Measurements from ENCODE around the gene GRID1. TPM values are rescaled to one million over a fixed set of nuclear protein-coding genes. Genes with fewer than 3 reads are reported as not detected.

Gene GRID1
- total RNA-seq, 1 donor from 2014 or later = 0.75 TPM

DNA sequence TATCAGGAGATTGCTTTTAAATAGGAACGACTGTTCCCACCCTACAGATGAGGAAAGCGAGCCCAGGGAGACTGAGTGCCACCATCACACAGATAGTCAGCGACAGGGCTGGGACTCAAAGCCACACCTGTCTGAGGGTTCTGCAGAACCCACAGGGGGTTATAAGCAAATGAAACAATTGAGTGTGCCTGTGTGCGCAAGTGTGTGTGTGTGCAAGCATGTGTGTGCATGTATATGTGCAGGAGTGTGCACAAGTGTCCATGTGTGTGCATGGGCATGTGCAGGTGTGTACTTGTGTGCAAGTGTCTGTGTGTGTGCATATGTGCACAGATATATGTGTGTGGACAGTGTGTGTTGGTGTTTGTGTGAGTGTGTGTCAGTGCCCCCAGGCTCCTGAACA lies 280.2 kb downstream of the GRID1 start:
- H3K4me3 Mint-ChIP-seq (ENCODE audit: unreplicated experiment) = no peak overlapping the region
- FAIRE-seq (no peak), DNase-seq (ENCODE audit: low read depth) (no peak)
- H3K36me3 Mint-ChIP-seq (ENCODE audit: low read depth, unreplicated experiment) = no peaks in the 10 kb centered on the region
- H3K36me3 ChIP-seq (ENCODE audit: insufficient read depth, low read length) = no peaks in the 10 kb centered on the region
- H3K27me3 Mint-ChIP-seq (ENCODE audit: low read depth, unreplicated experiment) = peaks cover 6% of the 10 kb centered on the region
- TF ChIP-seq, protein P1, sequence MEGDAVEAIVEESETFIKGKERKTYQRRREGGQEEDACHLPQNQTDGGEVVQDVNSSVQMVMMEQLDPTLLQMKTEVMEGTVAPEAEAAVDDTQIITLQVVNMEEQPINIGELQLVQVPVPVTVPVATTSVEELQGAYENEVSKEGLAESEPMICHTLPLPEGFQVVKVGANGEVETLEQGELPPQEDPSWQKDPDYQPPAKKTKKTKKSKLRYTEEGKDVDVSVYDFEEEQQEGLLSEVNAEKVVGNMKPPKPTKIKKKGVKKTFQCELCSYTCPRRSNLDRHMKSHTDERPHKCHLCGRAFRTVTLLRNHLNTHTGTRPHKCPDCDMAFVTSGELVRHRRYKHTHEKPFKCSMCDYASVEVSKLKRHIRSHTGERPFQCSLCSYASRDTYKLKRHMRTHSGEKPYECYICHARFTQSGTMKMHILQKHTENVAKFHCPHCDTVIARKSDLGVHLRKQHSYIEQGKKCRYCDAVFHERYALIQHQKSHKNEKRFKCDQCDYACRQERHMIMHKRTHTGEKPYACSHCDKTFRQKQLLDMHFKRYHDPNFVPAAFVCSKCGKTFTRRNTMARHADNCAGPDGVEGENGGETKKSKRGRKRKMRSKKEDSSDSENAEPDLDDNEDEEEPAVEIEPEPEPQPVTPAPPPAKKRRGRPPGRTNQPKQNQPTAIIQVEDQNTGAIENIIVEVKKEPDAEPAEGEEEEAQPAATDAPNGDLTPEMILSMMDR (IDR thresholded peaks at IDR 0.05; ENCODE audit: insufficient read depth, low read depth, low read length) = no peak
- TF ChIP-seq EZH2 (IDR thresholded peaks at IDR 0.05; ENCODE audit: insufficient read depth, low read length) = no peak
- no peak overlapping the region for H3K4me3 ChIP-seq (ENCODE audit: insufficient read depth, low read depth, low read length)
- no peak overlapping the region for H3K4me2 ChIP-seq (ENCODE audit: low read length)
- no peak overlapping the region for H3K27ac ChIP-seq (ENCODE audit: low read depth, low read length)
- no peaks in the 10 kb centered on the region for H3K27me3 ChIP-seq (ENCODE audit: insufficient read depth, low read length)
- H2AFZ ChIP-seq (ENCODE audit: low read depth, low read length) = no peak overlapping the region
- no peaks in the 10 kb centered on the region for H3K4me1 ChIP-seq (ENCODE audit: insufficient read depth, low read length)
- no peaks in the 10 kb centered on the region for H3K9me3 ChIP-seq (ENCODE audit: insufficient read depth, low read depth, low read length)
- H3K9ac ChIP-seq (ENCODE audit: low read length) = no peak overlapping the region
- H3K79me2 ChIP-seq (ENCODE audit: insufficient read depth, low read length) = no peaks in the 10 kb centered on the region
- peaks cover 3% of the 10 kb centered on the region for H3K9me3 Mint-ChIP-seq (ENCODE audit: unreplicated experiment)
- no peaks in the 10 kb centered on the region for H4K20me1 ChIP-seq (ENCODE audit: insufficient read depth, low read length)
- H3K4me1 Mint-ChIP-seq (ENCODE audit: low read depth, unreplicated experiment) = no peaks in the 10 kb centered on the region
- no peak overlapping the region for H3K27ac Mint-ChIP-seq (ENCODE audit: unreplicated experiment)

DNA sequence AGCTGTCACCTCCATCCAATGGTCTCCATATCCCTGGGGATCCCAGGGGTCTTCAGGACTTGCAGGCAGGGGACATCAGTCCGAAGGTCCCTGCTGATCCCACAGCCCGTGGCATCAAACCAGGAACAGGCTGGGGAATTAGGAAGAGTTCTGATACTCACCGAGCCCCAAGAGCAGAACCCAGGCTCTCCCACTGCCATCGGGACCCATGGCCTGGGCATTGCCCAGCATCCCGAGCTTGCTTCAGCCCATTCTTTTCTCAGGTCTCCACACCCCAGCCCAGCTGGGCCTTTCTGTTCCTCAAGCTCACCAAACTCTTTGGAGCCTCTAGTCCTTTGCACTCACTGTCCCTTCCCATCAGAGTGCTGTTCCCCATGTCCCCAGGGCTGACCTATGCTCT lies 280.9 kb downstream of the GRID1 start:
- Mint-ChIP-seq H3K27ac (ENCODE audit: unreplicated experiment) (no peak overlapping the region), H3K4me1 (ENCODE audit: low read depth, unreplicated experiment) (no peaks in the 10 kb centered on the region), H3K9me3 (ENCODE audit: unreplicated experiment) (no peaks in the 10 kb centered on the region), H3K27me3 (ENCODE audit: low read depth, unreplicated experiment) (peaks cover 8% of the 10 kb centered on the region), H3K4me3 (ENCODE audit: unreplicated experiment) (no peak overlapping the region), H3K36me3 (ENCODE audit: low read depth, unreplicated experiment) (no peaks in the 10 kb centered on the region)
- no peak for FAIRE-seq
- Histone ChIP-seq H3K4me2 (ENCODE audit: low read length) (no peak overlapping the region), H3K4me3 (ENCODE audit: insufficient read depth, low read depth, low read length) (no peak overlapping the region), H4K20me1 (ENCODE audit: insufficient read depth, low read length) (no peaks in the 10 kb centered on the region), H2AFZ (ENCODE audit: low read depth, low read length) (no peak overlapping the region), H3K27ac (ENCODE audit: low read depth, low read length) (no peak overlapping the region), H3K9me3 (ENCODE audit: insufficient read depth, low read depth, low read length) (no peaks in the 10 kb centered on the region), H3K79me2 (ENCODE audit: insufficient read depth, low read length) (no peaks in the 10 kb centered on the region), H3K36me3 (ENCODE audit: insufficient read depth, low read length) (no peaks in the 10 kb centered on the region), H3K27me3 (ENCODE audit: insufficient read depth, low read length) (no peaks in the 10 kb centered on the region), H3K9ac (ENCODE audit: low read length) (no peak overlapping the region), H3K4me1 (ENCODE audit: insufficient read depth, low read length) (no peaks in the 10 kb centered on the region)
- TF ChIP-seq, protein P1 (IDR thresholded peaks at IDR 0.05; ENCODE audit: insufficient read depth, low read depth, low read length) = no peak
- TF ChIP-seq EZH2 (IDR thresholded peaks at IDR 0.05; ENCODE audit: insufficient read depth, low read length) = no peak
- DNase-seq (ENCODE audit: low read depth) = no peak

DNA sequence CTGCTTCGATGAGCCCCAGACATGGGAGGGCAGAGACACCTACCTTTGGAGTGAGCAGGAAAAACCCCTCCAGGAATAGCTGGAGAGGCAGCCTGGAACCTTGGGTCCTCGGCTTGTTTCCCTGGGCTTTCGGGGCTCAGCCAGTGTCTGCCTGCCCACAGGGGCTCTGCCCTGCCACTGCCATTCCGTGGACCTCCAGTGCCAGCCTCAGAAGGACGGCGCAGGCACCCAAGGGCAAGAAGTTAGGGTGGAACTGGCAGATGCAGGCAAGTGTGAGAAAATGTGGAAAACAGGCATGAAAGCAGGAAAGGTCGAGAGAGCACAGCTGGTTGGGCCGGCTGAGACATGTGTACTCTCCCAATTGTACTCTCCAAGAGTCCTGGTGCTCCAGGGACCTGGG lies 281.5 kb downstream of the GRID1 start:
- Mint-ChIP-seq H3K4me3 (ENCODE audit: unreplicated experiment) (no peak overlapping the region), H3K4me1 (ENCODE audit: low read depth, unreplicated experiment) (no peaks in the 10 kb centered on the region), H3K27ac (ENCODE audit: unreplicated experiment) (no peak overlapping the region), H3K36me3 (ENCODE audit: low read depth, unreplicated experiment) (no peaks in the 10 kb centered on the region), H3K27me3 (ENCODE audit: low read depth, unreplicated experiment) (peaks cover 8% of the 10 kb centered on the region), H3K9me3 (ENCODE audit: unreplicated experiment) (no peaks in the 10 kb centered on the region)
- Histone ChIP-seq H3K27me3 (ENCODE audit: insufficient read depth, low read length) (no peaks in the 10 kb centered on the region), H3K4me3 (ENCODE audit: insufficient read depth, low read depth, low read length) (no peak overlapping the region), H3K9me3 (ENCODE audit: insufficient read depth, low read depth, low read length) (no peaks in the 10 kb centered on the region), H3K27ac (ENCODE audit: low read depth, low read length) (no peak overlapping the region), H3K4me1 (ENCODE audit: insufficient read depth, low read length) (no peaks in the 10 kb centered on the region), H3K9ac (ENCODE audit: low read length) (no peak overlapping the region), H2AFZ (ENCODE audit: low read depth, low read length) (no peak overlapping the region), H3K79me2 (ENCODE audit: insufficient read depth, low read length) (no peaks in the 10 kb centered on the region), H3K4me2 (ENCODE audit: low read length) (no peak overlapping the region), H4K20me1 (ENCODE audit: insufficient read depth, low read length) (no peaks in the 10 kb centered on the region), H3K36me3 (ENCODE audit: insufficient read depth, low read length) (no peaks in the 10 kb centered on the region)
- DNase-seq (ENCODE audit: low read depth) (no peak), FAIRE-seq (no peak)
- TF ChIP-seq EZH2 (IDR thresholded peaks at IDR 0.05; ENCODE audit: insufficient read depth, low read length) = no peak
- TF ChIP-seq, protein P1 (IDR thresholded peaks at IDR 0.05; ENCODE audit: insufficient read depth, low read depth, low read length) = no peak
